A673 (cell line): Measurements from ENCODE around the gene ASXL1.

Source experiments
- EZH2 ChIP-seq: fragments of 200-600 bp; sonication (generic); IDR thresholded peaks from 2 replicates; pipeline ENCODE4 v1.6.1; 2017; ENCODE audit warnings: borderline replicate concordance, low read depth, mild to moderate bottlenecking, mixed read lengths, antibody characterized with exemption, low read length; ENCODE audit not compliant: poor library complexity, severe bottlenecking
- TF ChIP-seq, protein P1 (sequence below): fragments of 300-800, 200-600 bp; sonication (generic); conservative IDR thresholded peaks from 2 replicates; pipeline ENCODE4 v1.5.1; 2017; ENCODE audit warnings: low read depth, mild to moderate bottlenecking, antibody characterized with exemption, low read length, moderate library complexity, mixed read lengths

- TF ChIP-seq, protein P1, sequence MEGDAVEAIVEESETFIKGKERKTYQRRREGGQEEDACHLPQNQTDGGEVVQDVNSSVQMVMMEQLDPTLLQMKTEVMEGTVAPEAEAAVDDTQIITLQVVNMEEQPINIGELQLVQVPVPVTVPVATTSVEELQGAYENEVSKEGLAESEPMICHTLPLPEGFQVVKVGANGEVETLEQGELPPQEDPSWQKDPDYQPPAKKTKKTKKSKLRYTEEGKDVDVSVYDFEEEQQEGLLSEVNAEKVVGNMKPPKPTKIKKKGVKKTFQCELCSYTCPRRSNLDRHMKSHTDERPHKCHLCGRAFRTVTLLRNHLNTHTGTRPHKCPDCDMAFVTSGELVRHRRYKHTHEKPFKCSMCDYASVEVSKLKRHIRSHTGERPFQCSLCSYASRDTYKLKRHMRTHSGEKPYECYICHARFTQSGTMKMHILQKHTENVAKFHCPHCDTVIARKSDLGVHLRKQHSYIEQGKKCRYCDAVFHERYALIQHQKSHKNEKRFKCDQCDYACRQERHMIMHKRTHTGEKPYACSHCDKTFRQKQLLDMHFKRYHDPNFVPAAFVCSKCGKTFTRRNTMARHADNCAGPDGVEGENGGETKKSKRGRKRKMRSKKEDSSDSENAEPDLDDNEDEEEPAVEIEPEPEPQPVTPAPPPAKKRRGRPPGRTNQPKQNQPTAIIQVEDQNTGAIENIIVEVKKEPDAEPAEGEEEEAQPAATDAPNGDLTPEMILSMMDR: no peak
- no peak for TF ChIP-seq EZH2
Measured at GRCh38 chr20:32454164-32455145, 96.3 kb downstream of the ASXL1 start.
